GM11168 (cell line): Measurements from ENCODE around the gene HAAO.
"Not testable (repeated sequence)": the region's sequence is repeated elsewhere in the genome, so short reads cannot be mapped to it uniquely, and the experiment has no call there.

Experiments used
- in situ Hi-C: fragments of 300-500 bp; cut with MboI; formaldehyde crosslinking; loops from one replicate; pipeline ENCODE4 v1.12.0; 2022; ENCODE audit warnings: low sequenced_read_pairs; ENCODE audit not compliant: unreplicated experiment

Gene HAAO

GRCh38 chr2:42754021-42754775, 38.2 kb downstream of the HAAO start:
- in situ Hi-C loops, result no loop called here

GRCh38 chr2:42752816-42753813, 39.3 kb downstream of the HAAO start:
- in situ Hi-C loops, result no loop called here

DNA sequence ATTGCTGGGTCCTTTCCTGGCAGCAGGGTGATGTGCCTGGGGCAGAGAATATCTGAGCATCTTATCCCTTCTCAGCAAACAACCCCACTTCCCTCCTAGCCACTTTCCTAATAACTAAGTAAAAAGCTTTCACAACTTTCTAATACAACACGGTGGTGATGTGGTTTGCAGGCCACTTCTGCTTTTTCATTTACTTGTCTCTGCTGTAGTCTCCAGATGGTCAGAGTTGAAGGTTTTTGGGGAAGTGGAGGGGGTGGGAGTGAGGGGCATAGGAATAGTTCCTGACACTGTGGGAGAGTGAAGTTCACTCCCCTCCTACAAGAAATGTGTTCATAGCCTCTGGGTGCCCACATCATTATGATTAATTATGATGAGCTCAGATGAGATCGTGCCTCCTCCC, 40.1 kb downstream of the HAAO start:
- in situ Hi-C loops, result no loop called here

- in situ Hi-C loops, result no loop called here
Measured at GRCh38 chr2:42748840-42749239, 43.5 kb downstream of the HAAO start.

DNA sequence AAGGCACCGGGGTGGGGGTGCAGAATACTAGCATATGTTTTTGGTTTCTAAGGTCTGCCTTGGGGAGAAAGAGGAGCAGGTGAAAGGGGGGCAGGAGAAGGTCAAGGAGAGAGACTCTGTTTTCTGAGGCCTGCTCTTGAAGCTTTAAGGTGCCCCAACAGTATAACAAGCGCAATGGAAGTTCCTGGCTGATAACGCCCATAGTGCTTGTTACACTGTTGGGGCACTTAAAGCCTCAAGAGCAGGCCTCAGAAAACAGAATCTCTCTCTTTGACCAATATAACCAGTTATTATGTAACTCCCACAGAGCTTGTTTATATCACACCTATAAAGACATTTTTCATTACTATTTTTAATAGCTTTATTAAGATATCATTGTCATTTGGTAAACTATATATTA, 45.0 kb downstream of the HAAO start:
- in situ Hi-C loops, result no loop called here

- in situ Hi-C loops, result no loop called here
Measured at GRCh38 chr2:42744545-42745082, 47.8 kb downstream of the HAAO start.

DNA sequence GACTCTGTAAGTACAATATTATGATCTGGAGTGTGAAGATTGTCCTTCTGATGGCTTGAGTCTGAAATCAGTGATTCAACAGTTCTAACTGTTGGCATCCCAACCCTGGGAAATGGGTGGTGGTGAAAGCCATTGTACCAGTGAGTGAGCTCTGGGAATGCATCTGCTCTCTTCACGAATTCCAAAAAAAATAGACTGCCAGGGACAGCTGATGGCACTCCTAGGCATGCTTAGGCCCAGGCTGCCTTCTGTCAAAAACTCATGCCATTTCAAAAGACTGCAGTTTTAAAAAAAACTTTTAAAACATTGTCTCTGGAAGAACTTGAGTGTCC, 48.8 kb downstream of the HAAO start:
- in situ Hi-C loops, result no loop called here

DNA sequence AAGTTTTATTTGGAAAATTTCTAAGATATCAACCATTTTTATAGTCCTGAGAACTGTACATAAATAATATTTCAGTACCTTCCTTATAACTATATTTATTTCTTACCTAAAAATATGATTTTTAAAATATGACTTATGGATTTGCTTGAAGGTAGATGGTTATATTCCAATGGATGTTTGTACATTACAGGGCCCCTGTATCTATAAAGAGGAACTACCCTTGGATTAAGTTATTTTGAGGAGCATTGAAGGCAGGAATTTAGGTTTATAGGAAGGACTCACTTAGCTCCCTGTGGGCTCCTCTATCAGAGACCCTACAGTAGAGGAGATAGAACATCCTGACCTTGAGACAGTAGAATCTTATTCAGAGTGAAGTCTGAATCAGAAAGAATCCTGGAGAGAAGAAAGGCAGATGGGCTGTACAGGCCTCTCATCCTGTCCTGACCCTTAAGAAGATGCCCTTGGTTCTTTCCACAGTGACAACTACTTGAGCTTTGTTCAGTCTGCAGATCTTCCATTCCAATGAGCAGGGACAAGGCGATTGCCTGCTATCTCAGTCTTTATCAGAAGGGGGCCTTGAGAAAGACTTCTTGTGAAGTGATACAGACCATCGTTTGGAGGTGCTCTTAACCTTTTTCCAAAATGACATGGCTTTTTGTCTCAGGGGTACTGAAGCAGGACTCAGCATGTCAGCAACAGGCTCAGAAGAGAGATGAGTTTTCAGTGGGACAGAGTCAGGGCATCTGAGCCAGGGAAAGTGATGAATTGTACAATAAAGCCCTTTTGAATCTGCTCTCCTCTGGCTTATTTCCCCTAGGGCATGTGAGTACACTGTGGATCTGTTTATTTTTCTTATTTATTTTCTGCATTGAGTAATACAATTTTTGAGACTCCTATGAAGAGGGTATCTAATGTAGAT, 49.4 kb downstream of the HAAO start:
- in situ Hi-C loops, result no loop called here

- in situ Hi-C loops, result no loop called here
Measured at GRCh38 chr2:42741140-42741539, 51.2 kb downstream of the HAAO start.

DNA sequence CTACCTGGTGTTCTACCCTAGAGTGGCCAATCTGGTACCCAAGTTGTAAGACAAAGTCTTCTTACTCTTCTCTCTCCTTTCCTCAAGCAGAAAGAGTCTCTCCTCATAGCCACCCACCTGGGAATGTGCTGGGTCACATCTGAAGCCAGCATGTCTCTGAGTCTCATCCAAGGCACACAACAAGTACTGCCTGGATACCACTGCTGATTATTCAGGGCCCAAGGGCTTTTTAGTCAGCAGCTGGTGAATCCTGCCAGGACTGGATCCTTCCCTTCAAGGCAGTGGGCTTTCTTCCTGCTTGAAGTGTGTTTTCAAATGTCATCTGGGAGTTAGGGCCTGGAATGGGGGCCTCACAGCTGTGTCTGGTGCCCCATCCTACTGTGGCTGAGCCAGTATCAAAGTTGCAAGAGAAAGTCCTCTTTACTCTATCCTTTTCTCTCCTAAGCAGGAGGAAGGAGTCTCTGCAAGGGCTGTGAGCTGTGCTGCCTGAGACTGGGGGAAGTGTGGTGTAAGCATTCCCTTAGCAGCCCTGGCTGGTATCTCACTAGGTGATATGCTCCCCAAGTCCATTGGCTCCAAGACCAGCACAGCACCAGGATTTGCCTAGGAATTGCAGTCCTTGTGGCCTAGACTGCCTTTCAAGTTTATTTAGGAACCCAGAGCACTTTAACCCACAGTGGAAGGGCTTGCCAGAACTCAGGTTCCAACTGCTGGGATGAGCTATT, 55.6 kb downstream of the HAAO start:
- in situ Hi-C loops, result no loop called here

- in situ Hi-C loops, result no loop called here
Measured at GRCh38 chr2:42733852-42734251, 58.5 kb downstream of the HAAO start.

- in situ Hi-C loops, result not testable (repeated sequence)
Measured at GRCh38 chr2:42731316-42731715, 61.1 kb downstream of the HAAO start.

GRCh38 chr2:42726680-42727079, 65.7 kb downstream of the HAAO start:
- in situ Hi-C loops, result no loop called here

GRCh38 chr2:42725657-42726056, 66.7 kb downstream of the HAAO start:
- in situ Hi-C loops, result no loop called here

- in situ Hi-C loops, result no loop called here
Measured at GRCh38 chr2:42724886-42725285, 67.5 kb downstream of the HAAO start.

DNA sequence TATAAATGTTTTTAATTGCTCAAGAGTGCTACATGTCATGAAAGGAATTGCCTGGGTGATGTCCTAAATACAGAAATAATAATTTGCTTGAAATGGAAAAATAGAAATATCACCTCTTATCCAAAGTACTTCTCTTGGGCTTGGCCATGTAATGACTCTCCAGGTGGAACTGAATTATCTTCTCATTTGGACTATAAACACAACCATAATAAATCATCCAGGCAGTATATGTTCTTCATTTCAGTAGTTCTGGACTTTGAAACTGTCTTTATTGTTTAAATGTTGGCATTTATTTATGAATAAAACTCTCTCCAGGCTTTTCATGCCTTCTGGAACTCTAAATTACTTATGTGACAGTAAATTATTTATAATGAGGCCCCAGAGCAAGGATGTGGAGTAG, 68.9 kb downstream of the HAAO start:
- in situ Hi-C loops, result no loop called here

GRCh38 chr2:42722320-42723190, 69.8 kb downstream of the HAAO start:
- in situ Hi-C loops, result no loop called here

- in situ Hi-C loops, result no loop called here
Measured at GRCh38 chr2:42721898-42722297, 70.5 kb downstream of the HAAO start.
